GM12878 (cell line): ENCODE measurements around the gene TSTD2. TPM values are rescaled to one million over a fixed set of nuclear protein-coding genes. Genes with fewer than 3 reads are reported as not detected.
A peak's percentile ranks its signal among the peaks of the same experiment; 100 is the strongest.
"Not testable (repeated sequence)": the region's sequence is repeated elsewhere in the genome, so short reads cannot be mapped to it uniquely, and the experiment has no call there.

Experiments
- ATAC-seq: fragments of 200-7000 bp; cut with Tn5 transposase; 3 replicates; pipeline ENCODE4 v1.9.1; 2020; ENCODE audit warnings: mild to moderate bottlenecking, moderate library complexity
- BruUV-seq: library from RNA; stranded (reverse); fragments of 400-500 nt; replicated peaks from 2 replicates; lab custom pipeline; 2021; lab: Mats Ljungman, UMichigan
- CTCF ChIA-PET: fragments of 300-600 bp; sonication (Branson Sonifier 250); formaldehyde crosslinking; extraction: SDS; loops from one replicate; lab custom pipeline; 2021; ENCODE audit warnings: inconsistent platforms; lab: Yijun Ruan, JAX
- POLR2A ChIA-PET: fragments of 350-600 bp; formaldehyde crosslinking; extraction: SDS; loops from one replicate; lab custom pipeline; 2021; ENCODE audit warnings: inconsistent platforms; lab: Charles Lee
- RAD21 ChIA-PET: fragments of 300-600 bp; sonication (Branson Sonifier 250); formaldehyde crosslinking; loops from one replicate; lab custom pipeline; 2023; ENCODE audit warnings: antibody characterized with exemption; ENCODE audit not compliant: unreplicated experiment; lab: Charles Lee
- SMC1A ChIA-PET: fragments of 300-600 bp; sonication (Branson Sonifier 250); formaldehyde crosslinking; loops from one replicate; lab custom pipeline; 2023; ENCODE audit not compliant: unreplicated experiment, uncharacterized antibody; lab: Charles Lee
- DNase-seq: peaks from one replicate; pipeline ENCODE4 v3.0.0-alpha.2; 2011; ENCODE audit warnings: low read depth, low spot score
- FAIRE-seq: peaks from 3 replicates; lab custom pipeline; 2011; peaks lifted over from hg19 to GRCh38; lab: Jason Lieb, UNC
- H2AFZ ChIP-seq: 2 replicates; pipeline ENCODE4 v1.6.0; 2011; ENCODE audit warnings: low read depth, low read length, control low read depth; ENCODE audit not compliant: control insufficient read depth
- H3K27ac ChIP-seq: 2 replicates; pipeline ENCODE4 v1.5.1; 2011; ENCODE audit warnings: control low read depth; ENCODE audit not compliant: control insufficient read depth, insufficient read depth
- H3K27me3 ChIP-seq, 2 experiments: replicated peaks in 1 of 2; 2 replicates each; pipeline versions ENCODE4 v1.6.0 to v1.6.1; 2011; ENCODE audit warnings: low read length in 1 of 2; ENCODE audit not compliant: control insufficient read depth in 2 of 2, insufficient read depth in 2 of 2
- H3K36me3 ChIP-seq, 2 experiments: 2 replicates each; pipeline ENCODE4 v1.5.1; 2011; ENCODE audit warnings: low read length in 1 of 2; ENCODE audit not compliant: control insufficient read depth in 2 of 2, insufficient read depth in 2 of 2
- H3K4me1 ChIP-seq: 2 replicates; pipeline ENCODE4 v1.6.1; 2011; ENCODE audit warnings: mild to moderate bottlenecking, low read length, moderate library complexity, mixed read lengths; ENCODE audit not compliant: control insufficient read depth, insufficient read depth
- H3K4me2 ChIP-seq: 2 replicates; pipeline ENCODE4 v1.6.0; 2011; ENCODE audit warnings: control low read depth; ENCODE audit not compliant: control insufficient read depth, insufficient read depth
- H3K4me3 ChIP-seq: fragments of 200-600 bp; sonication (generic); 2 replicates; pipeline ENCODE4 v1.5.1; 2016
- H3K79me2 ChIP-seq: 2 replicates; pipeline ENCODE4 v1.6.0; 2011; ENCODE audit warnings: low read length; ENCODE audit not compliant: control insufficient read depth, insufficient read depth
- H3K9ac ChIP-seq: 2 replicates; pipeline ENCODE4 v1.8.0; 2011; ENCODE audit warnings: low read length, control low read depth, mixed read lengths; ENCODE audit not compliant: control insufficient read depth, insufficient read depth
- H3K9me3 ChIP-seq: replicated peaks from 3 replicates; pipeline ENCODE4 v1.5.1; 2011; ENCODE audit warnings: mild to moderate bottlenecking, low read length; ENCODE audit not compliant: control insufficient read depth, insufficient read depth
- H4K20me1 ChIP-seq: 2 replicates; pipeline ENCODE4 v1.6.0; 2011; ENCODE audit not compliant: control insufficient read depth, insufficient read depth
- ESRRA ChIP-seq: IDR thresholded peaks from 2 replicates; pipeline ENCODE4 v1.6.1; 2012; ENCODE audit warnings: mild to moderate bottlenecking, low read length, improper control_type of control experiment
- JUND ChIP-seq: IDR thresholded peaks from 2 replicates; pipeline ENCODE4 v1.6.1; 2012; ENCODE audit warnings: low read depth, mild to moderate bottlenecking, low read length, improper control_type of control experiment, moderate library complexity
- NFYB ChIP-seq: IDR thresholded peaks from 2 replicates; pipeline ENCODE4 v1.6.1; 2011; ENCODE audit warnings: low read depth, mild to moderate bottlenecking, low read length, improper control_type of control experiment, moderate library complexity; ENCODE audit not compliant: insufficient read depth
- POLR2A ChIP-seq: IDR thresholded peaks from 2 replicates; pipeline ENCODE4 v1.6.1; 2011; ENCODE audit warnings: low read depth, mild to moderate bottlenecking, low read length
- WGBS: methylation state at CpG from one replicate; pipeline ENCODE4 v1.1.6; 2016; ENCODE audit warnings: low lambda C conversion rate; ENCODE audit not compliant: insufficient replicate concordance, insufficient coverage; ENCODE audit errors: missing lambda C conversion rate; 5-methylcytosine and 5-hydroxymethylcytosine counted together
- in situ Hi-C: fragments of 300-500 bp; cut with MboI; formaldehyde crosslinking; loops from 9 replicates; pipeline ENCODE4 v1.14.3; 2018; ENCODE audit warnings: mixed read lengths
- intact Hi-C: fragments of 100-400 bp; cut with micrococcal nuclease; formaldehyde crosslinking; loops from one replicate; pipeline ENCODE4 v1.14.2; 2022; ENCODE audit not compliant: unreplicated experiment
- polyA plus RNA-seq, 11 experiments: library from polyadenylated mRNA; depleted of rRNA in 4 of 11; unstranded in 6 of 11; stranded (reverse) in 5 of 11; fragments of >200 nt; fragmentation: Nextera tagmentation in 4 of 11; fragmentation: Illumina TruSeq in 1 of 11; extraction: Ambion mirVana in 4 of 11; extraction: Trizol in 1 of 11; gene quantifications; 1 replicate in 1 of 11; 2 replicates in 10 of 11; pipeline versions ENCODE4 v1.2.1 to v1.2.3, GENCODE V29; 2011 to 2016; ENCODE audit warnings: inconsistent platforms in 2 of 11, missing spikeins in 2 of 11, low read depth in 1 of 11
- total RNA-seq, 4 experiments: library from RNA; depleted of rRNA in 3 of 4; stranded (reverse); fragments of >200 nt in 3 of 4; fragmentation: Illumina TruSeq in 1 of 4; extraction: Trizol in 1 of 4; gene quantifications; 2 replicates each; pipeline versions ENCODE4 v1.2.1 to v1.2.3, GENCODE V29; 2013 to 2021

TSTD2 gene
- total and polyA plus RNA-seq, 10 of the 15 experiments (the other 5 are each of a cell fraction or from before 2014, with no cell fraction given) = 5.0 to 30.6 (median 14.1) TPM

- Histone ChIP-seq H3K27me3 (no peaks in the 10 kb centered on the region), H4K20me1 (no peaks in the 10 kb centered on the region), H3K4me1 (no peaks in the 10 kb centered on the region), H3K79me2 (no peaks in the 10 kb centered on the region), H3K27ac (no peak overlapping the region), H3K9ac (no peak overlapping the region), H3K9me3 (no peaks in the 10 kb centered on the region; the same call in 1 of the 3 replicates), H3K4me2 (peak overlapping the region; percentile 19; the same call in 1 of the 2 replicates), H3K4me3 (no peak overlapping the region), H2AFZ (no peak overlapping the region), H3K36me3 (peaks cover 3% of the 10 kb centered on the region in 2 experiments; a peak in 2 of 4 replicates)
- RAD21 ChIA-PET = interaction anchor here (0.6 kb wide), 1 partner anchor 1108 kb away, joined by 3 read pairs; no protein-coding TSS in a partner anchor
- WGBS = 53% methylated on average over 11 of the region's 11 CpGs
- SMC1A ChIA-PET = interaction anchor here (0.6 to 1.0 kb wide), 3 partner anchors 12 to 1530 kb away, joined by 3 read pairs; no protein-coding TSS in a partner anchor
- intact Hi-C loops (no loop called here), in situ Hi-C loops (no loop called here)
- CTCF ChIA-PET = interaction anchor here (0.6 to 2.3 kb wide), 3 partner anchors 23 to 107 kb away, joined by 4 to 11 read pairs (median 4); no protein-coding TSS in a partner anchor
- ATAC-seq = no peak
- no TSS peak for BruUV-seq
- no peak for FAIRE-seq
- POLR2A ChIA-PET = no interaction called here
- TF ChIP-seq JUND = no peak
- TF ChIP-seq ESRRA = no peak
- DNase-seq = no peak
Measured at GRCh38 chr9:97575673-97576200, 57.4 kb downstream of the TSTD2 start.

- H3K4me2 ChIP-seq = peak overlapping the region; percentile 19; the same call in 1 of the 2 replicates
- H2AFZ ChIP-seq, H3K27me3 ChIP-seq, DNase-seq, H3K9me3 ChIP-seq, H3K4me3 ChIP-seq, H3K27ac ChIP-seq, RAD21 ChIA-PET, POLR2A ChIA-PET, BruUV-seq, H4K20me1 ChIP-seq, ATAC-seq, intact Hi-C loops, H3K36me3 ChIP-seq, H3K9ac ChIP-seq, H3K79me2 ChIP-seq, H3K4me1 ChIP-seq, FAIRE-seq, in situ Hi-C loops: not testable (repeated sequence)
- TF ChIP-seq NFYB (0 out of 2 replicates have a peak, but pooled peaks have one; percentile 38), POLR2A (peak; percentile 44; the same call in 1 of the 2 replicates)
- CTCF ChIA-PET = interaction anchor here (1.1 to 2.3 kb wide), 2 partner anchors 24 to 107 kb away, joined by 4 to 11 read pairs; no protein-coding TSS in a partner anchor
- whole genome bisulfite sequencing = 49% methylated on average over 21 of the region's 21 CpGs
- SMC1A ChIA-PET = interaction anchor here (0.6 to 1.0 kb wide), 4 partner anchors 13 to 235 kb away, joined by 3 read pairs; partner anchors contain the start of gene TMOD1
Measured at GRCh38 chr9:97574921-97575672, 58.1 kb downstream of the TSTD2 start.

GRCh38 chr9:97574101-97574571 lies 59.0 kb downstream of the TSTD2 start:
- POLR2A ChIA-PET, H4K20me1 ChIP-seq, H3K36me3 ChIP-seq, H3K79me2 ChIP-seq, intact Hi-C loops, H3K4me3 ChIP-seq, DNase-seq, H2AFZ ChIP-seq, H3K9ac ChIP-seq, H3K9me3 ChIP-seq, in situ Hi-C loops, H3K4me2 ChIP-seq, FAIRE-seq, H3K27ac ChIP-seq, ATAC-seq, H3K4me1 ChIP-seq, RAD21 ChIA-PET, H3K27me3 ChIP-seq, BruUV-seq: not testable (repeated sequence)
- ChIA-PET CTCF (interaction anchor here (2.3 kb wide), 1 partner anchor 24 kb away, joined by 11 read pairs; no protein-coding TSS in a partner anchor), SMC1A (interaction anchor here (1.0 kb wide), 1 partner anchor 73 kb away, joined by 3 read pairs; the partner anchor contains the start of gene TMOD1)
- 90% methylated on average over 29 of the region's 47 CpGs for WGBS
